B cell (primary cell): ENCODE results near the gene BAZ2B.

Experiments used
- EZH2 ChIP-seq: IDR thresholded peaks from 2 replicates; pipeline ENCODE4 v1.6.1; 2012; ENCODE audit warnings: borderline replicate concordance, low read depth, mild to moderate bottlenecking, moderate library complexity, low read length; ENCODE audit not compliant: insufficient read depth, poor library complexity, severe bottlenecking
- TF ChIP-seq, protein P1 (sequence below): fragments of 200-600 bp; IDR thresholded peaks from one replicate; pipeline ENCODE4 v1.8.0; 2022; ENCODE audit warnings: antibody characterized with exemption, mild to moderate bottlenecking

DNA sequence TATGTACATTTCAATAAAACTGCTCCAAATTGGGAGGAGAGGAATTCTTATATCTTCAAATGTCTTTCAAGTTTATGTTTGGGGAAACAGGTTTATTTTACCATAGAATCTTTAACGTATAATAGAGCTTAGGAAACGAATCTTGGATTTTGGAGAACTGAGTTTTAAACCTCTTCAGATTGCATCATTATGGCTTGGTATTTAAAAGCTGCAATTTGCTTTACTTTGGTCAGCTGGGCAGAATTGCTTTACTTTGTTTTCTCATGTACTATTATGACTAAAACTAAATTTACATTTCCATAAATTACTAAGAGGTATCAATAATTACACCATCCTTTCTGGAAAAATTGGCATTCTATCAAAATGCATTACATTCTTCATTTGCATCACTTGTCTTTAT lies 54.6 kb downstream of the BAZ2B start:
- TF ChIP-seq, protein P1, sequence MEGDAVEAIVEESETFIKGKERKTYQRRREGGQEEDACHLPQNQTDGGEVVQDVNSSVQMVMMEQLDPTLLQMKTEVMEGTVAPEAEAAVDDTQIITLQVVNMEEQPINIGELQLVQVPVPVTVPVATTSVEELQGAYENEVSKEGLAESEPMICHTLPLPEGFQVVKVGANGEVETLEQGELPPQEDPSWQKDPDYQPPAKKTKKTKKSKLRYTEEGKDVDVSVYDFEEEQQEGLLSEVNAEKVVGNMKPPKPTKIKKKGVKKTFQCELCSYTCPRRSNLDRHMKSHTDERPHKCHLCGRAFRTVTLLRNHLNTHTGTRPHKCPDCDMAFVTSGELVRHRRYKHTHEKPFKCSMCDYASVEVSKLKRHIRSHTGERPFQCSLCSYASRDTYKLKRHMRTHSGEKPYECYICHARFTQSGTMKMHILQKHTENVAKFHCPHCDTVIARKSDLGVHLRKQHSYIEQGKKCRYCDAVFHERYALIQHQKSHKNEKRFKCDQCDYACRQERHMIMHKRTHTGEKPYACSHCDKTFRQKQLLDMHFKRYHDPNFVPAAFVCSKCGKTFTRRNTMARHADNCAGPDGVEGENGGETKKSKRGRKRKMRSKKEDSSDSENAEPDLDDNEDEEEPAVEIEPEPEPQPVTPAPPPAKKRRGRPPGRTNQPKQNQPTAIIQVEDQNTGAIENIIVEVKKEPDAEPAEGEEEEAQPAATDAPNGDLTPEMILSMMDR = no peak
- TF ChIP-seq EZH2 = no peak
